ACC112 (cell line): ENCODE results near the gene USP13.
A peak's percentile ranks its signal among the peaks of the same experiment; 100 is the strongest.

Experiments used
- H2AFZ ChIP-seq: fragments of 200-600 bp; sonication (generic); one replicate; pipeline ENCODE4 v1.6.0; 2017; ENCODE audit warnings: antibody characterized with exemption, low read length; ENCODE audit not compliant: unreplicated experiment
- H3K27ac ChIP-seq: fragments of 200-600 bp; sonication (generic); 2 replicates; pipeline ENCODE4 v1.5.1; 2014; ENCODE audit warnings: low read depth, mild to moderate bottlenecking, antibody characterized with exemption, low read length, moderate library complexity
- H3K27me3 ChIP-seq: fragments of 200-600 bp; sonication (generic); 2 replicates; pipeline ENCODE4 v1.6.1; 2014; ENCODE audit warnings: mild to moderate bottlenecking, antibody characterized with exemption, low read length, moderate library complexity, mixed read lengths; ENCODE audit not compliant: insufficient read depth
- H3K36me3 ChIP-seq: fragments of 200-600 bp; sonication (generic); 2 replicates; pipeline ENCODE4 v1.6.1; 2016; ENCODE audit warnings: mild to moderate bottlenecking, antibody characterized with exemption, low read length, moderate library complexity, mixed read lengths; ENCODE audit not compliant: insufficient read depth
- H3K4me1 ChIP-seq: fragments of 200-600 bp; sonication (generic); one replicate; pipeline ENCODE4 v1.6.1; 2016; ENCODE audit warnings: low read length, mixed read lengths; ENCODE audit not compliant: insufficient read depth, unreplicated experiment, control insufficient read depth
- H3K4me3 ChIP-seq: fragments of 200-600 bp; sonication (generic); 2 replicates; pipeline ENCODE4 v1.5.1; 2014; ENCODE audit warnings: mild to moderate bottlenecking, low read depth, low read length
- H3K79me2 ChIP-seq: fragments of 200-600 bp; sonication (generic); one replicate; pipeline ENCODE4 v1.6.0; 2016; ENCODE audit warnings: low read length; ENCODE audit not compliant: control insufficient read depth, unreplicated experiment, insufficient read depth

The USP13 gene

DNA sequence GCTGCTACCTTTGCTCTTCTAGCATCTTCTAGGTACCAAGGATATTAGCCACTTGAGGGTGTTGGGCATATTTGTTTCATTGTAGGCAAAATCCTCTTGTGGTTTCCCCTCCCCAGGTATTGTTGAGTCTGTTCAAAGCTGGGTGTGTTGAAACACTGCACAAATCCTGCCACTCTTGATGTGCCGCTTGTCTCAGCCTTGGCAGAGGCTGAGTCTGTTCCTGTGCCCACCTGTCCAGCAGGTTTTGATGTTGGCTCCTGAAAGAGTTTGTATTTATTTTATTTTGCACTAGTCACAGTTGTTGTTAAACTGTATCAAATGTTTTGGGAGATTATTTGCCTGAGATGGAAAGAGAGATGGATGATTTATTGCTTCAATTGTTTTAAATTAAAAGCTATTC is 136.2 kb downstream of the USP13 start:
- H3K27me3 ChIP-seq = no peaks in the 10 kb centered on the region
- no peak overlapping the region for H2AFZ ChIP-seq
- no peak overlapping the region for H3K27ac ChIP-seq
- no peaks in the 10 kb centered on the region for H3K4me1 ChIP-seq
- no peak overlapping the region for H3K4me3 ChIP-seq
- H3K36me3 ChIP-seq = peaks cover 3% of the 10 kb centered on the region; the same call in 1 of the 2 replicates
- H3K79me2 ChIP-seq = no peaks in the 10 kb centered on the region

DNA sequence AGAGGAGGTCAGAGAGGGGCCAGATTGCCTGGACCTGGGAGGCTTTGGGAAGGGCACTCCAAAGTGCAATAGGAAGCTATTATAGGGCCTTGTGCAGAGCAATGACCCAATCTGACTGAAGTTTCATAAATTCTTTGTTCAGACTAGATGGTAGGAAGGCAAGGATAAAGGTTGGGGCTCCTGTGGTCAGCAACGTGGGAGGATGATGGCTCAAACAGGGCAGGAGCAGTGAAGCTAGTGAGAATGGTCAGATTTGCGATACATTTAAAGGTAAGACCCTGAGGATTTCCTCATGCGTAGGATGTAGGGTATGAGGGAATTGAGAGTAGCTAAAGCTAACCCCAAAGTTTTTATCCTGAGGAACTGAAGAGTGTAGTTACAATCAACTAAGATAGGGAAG is 139.0 kb downstream of the USP13 start:
- H3K27me3 ChIP-seq = no peaks in the 10 kb centered on the region

DNA sequence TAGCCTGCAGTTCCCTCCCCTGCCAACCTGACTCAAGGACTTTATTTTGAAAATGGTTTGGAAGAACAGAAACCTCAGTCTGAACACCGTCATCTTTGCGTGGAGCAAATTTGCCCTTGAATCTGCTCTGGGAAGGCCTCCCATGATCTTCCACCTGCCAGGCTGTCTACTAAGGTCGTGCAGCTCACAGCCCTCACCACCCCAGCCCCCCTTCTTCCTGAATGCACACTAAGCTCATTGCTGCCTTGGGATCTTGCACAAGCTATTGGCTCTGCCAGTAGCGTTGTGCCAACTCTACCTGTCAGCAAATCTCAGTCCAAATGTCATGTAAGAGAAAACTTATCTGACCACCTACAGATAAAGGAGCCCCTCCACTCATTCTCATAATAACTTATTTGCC is 141.5 kb downstream of the USP13 start:
- Histone ChIP-seq H3K79me2 (no peaks in the 10 kb centered on the region), H3K27ac (no peak overlapping the region), H3K27me3 (no peaks in the 10 kb centered on the region), H2AFZ (no peak overlapping the region), H3K4me3 (no peak overlapping the region), H3K36me3 (no peaks in the 10 kb centered on the region), H3K4me1 (no peaks in the 10 kb centered on the region)

More for the DNA sequence above, 139.0 kb downstream of the USP13 start:
- Histone ChIP-seq H3K36me3 (no peaks in the 10 kb centered on the region), H3K4me3 (no peak overlapping the region), H3K79me2 (no peaks in the 10 kb centered on the region), H3K4me1 (no peaks in the 10 kb centered on the region), H2AFZ (no peak overlapping the region), H3K27ac (no peak overlapping the region)

DNA sequence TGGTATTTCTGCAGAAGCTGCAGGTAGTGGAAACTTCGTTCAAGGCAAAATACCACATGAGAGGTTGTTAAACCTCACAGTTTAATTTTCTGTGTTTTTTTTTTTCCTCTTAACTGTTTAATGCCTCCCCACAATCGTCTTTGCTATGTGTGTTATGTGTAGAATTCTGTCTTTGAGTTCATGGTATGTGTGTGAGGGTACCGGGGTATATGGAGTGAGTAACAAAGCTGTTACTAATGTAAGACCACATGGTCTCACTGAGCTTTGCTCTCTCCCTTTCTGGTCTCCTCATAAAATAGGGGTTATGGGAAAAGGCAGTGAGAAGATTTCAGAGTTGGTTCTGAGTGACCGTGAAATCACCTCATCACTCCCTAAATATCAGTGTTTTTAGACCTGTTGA is 143.6 kb downstream of the USP13 start:
- no peak overlapping the region for H3K27ac ChIP-seq

DNA sequence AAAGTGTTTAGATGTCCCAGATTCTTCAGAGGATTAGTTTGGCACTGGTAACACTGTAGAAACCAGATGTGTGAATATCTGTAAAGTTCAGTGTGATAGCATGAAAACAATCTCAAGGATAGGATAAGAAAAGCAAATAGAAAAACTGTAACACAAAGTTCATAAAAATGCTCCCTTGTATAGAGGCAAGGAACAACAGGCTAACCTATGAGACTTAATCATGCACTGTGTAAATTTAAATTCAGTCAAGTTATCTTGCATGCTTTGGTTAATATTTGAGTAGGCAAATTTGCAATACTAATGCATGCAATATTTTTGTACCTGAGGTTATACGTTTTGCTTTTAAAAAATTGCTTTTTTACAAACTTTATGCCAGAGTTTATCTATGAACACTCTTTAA is 144.4 kb downstream of the USP13 start:
- Histone ChIP-seq H3K27me3 (no peaks in the 10 kb centered on the region), H3K27ac (no peak overlapping the region), H3K36me3 (no peaks in the 10 kb centered on the region), H3K4me1 (peaks cover 13% of the 10 kb centered on the region), H3K4me3 (no peak overlapping the region), H3K79me2 (no peaks in the 10 kb centered on the region), H2AFZ (no peak overlapping the region)

More for the DNA sequence above, 143.6 kb downstream of the USP13 start:
- H3K4me1 ChIP-seq = peaks cover 6% of the 10 kb centered on the region
- H2AFZ ChIP-seq = no peak overlapping the region
- no peaks in the 10 kb centered on the region for H3K79me2 ChIP-seq
- no peak overlapping the region for H3K4me3 ChIP-seq
- no peaks in the 10 kb centered on the region for H3K27me3 ChIP-seq
- no peaks in the 10 kb centered on the region for H3K36me3 ChIP-seq

DNA sequence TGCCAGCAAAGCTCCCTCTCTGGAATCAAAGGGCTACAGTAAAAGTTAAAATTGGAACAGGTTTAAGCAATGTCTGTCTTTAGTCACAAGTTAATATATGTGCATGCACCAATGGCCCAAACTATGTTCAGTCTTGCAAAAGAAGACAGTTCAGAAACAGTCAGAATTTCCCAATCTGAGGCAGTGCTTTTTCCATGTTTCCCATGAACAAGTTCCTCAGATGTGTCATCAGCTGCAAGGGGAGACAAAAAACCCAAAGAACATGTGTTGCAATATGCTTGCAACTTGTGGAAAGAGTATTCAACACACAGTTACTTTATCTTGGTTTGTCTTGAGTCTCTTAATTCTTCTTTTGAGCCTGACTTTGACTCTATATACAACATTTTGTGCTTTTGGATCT is 148.4 kb downstream of the USP13 start:
- H3K27me3 ChIP-seq = no peaks in the 10 kb centered on the region
- no peaks in the 10 kb centered on the region for H3K36me3 ChIP-seq
- H3K27ac ChIP-seq = peak overlapping the region; percentile 62
- H3K79me2 ChIP-seq = no peaks in the 10 kb centered on the region
- H3K4me1 ChIP-seq = peaks cover 13% of the 10 kb centered on the region
- no peak overlapping the region for H3K4me3 ChIP-seq
- no peak overlapping the region for H2AFZ ChIP-seq

DNA sequence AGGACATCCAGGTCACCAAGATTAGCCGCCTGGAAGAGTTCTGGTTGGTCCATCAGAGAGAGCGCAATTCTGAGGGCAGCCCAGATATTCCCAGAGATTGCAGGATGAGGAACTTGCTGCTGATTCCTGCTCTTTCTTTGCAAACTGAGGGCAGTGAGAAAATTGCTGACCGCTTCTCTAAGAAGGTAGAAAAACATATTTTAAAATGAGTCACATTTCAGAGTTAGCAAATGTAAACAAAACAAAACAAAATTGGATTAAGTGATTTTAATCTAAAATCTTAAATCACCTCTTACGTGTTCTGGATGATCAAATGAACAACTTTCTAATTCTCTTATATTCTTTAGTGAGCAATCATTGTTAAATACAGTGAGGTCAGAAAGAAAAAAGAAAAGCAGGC is 149.0 kb downstream of the USP13 start:
- no peak overlapping the region for H3K4me3 ChIP-seq
- H3K27me3 ChIP-seq = no peaks in the 10 kb centered on the region
- peak overlapping the region; percentile 62 for H3K27ac ChIP-seq
- H3K36me3 ChIP-seq = no peaks in the 10 kb centered on the region
- H3K79me2 ChIP-seq = no peaks in the 10 kb centered on the region
- no peak overlapping the region for H2AFZ ChIP-seq
- peaks cover 13% of the 10 kb centered on the region for H3K4me1 ChIP-seq

DNA sequence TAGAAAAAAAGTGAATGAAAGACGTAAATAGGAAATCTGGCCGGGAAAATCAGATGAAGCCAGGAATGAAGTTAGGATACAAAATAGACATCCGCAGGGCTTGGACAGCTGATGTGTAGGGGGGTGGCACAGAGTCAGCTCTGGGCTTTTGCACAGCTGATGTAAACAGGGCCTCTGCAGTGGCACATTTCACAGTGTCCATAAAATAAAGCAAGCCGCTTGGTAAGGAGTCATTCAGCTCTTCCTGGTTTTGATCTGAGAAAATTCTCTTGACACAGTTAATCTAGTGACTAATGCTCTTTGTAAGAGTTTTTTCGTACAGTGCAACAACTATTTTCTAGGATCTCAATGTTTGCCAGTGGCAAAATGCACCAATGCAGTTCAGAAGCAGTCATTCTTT is 153.3 kb downstream of the USP13 start:
- Histone ChIP-seq H3K27me3 (no peaks in the 10 kb centered on the region), H2AFZ (no peak overlapping the region), H3K4me3 (no peak overlapping the region), H3K4me1 (peaks cover 17% of the 10 kb centered on the region), H3K27ac (no peak overlapping the region), H3K36me3 (no peaks in the 10 kb centered on the region), H3K79me2 (no peaks in the 10 kb centered on the region)

DNA sequence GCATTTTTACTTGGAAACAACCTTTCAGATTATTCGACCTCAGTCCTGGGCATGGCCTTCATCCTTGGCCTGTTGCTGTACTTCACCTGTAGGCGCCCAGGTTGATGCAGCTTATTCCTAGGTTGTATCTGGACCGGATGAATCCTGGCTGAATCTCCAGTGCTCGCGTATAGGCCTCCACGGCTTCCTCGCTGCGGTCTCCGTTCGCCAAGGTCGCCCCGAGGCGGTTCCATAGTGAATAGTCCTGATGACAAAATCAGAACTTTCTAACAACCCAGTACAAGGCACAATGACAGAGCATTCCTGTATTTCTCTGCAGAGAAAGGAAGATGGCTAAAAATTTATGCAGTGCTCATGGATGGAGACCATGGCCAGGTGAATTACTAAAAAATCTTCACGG is 154.7 kb downstream of the USP13 start:
- H3K79me2 ChIP-seq = no peaks in the 10 kb centered on the region
- no peak overlapping the region for H3K27ac ChIP-seq
- H3K4me3 ChIP-seq = no peak overlapping the region
- H3K36me3 ChIP-seq = no peaks in the 10 kb centered on the region
- peaks cover 19% of the 10 kb centered on the region for H3K4me1 ChIP-seq
- H2AFZ ChIP-seq = no peak overlapping the region
- H3K27me3 ChIP-seq = no peaks in the 10 kb centered on the region

DNA sequence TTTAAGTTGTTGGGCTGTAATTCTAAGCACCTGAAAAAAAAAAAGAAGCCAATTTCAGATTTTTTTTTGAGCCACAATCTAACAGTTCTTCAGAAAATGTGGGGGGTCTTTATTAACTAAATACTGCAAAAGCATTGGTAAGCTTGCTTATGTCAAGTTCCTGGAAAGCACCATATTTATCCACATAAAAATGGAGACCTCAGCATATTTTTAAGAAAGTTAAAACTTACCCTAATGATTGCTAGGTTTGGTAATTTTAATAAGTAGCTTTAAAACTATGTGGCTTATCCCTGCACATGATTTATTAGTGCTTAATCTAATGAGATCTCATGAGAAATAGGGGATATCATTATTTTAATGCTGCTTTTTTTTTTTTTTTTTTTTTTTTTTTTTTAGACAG is 156.8 kb downstream of the USP13 start:
- Histone ChIP-seq H3K4me3 (no peak overlapping the region), H2AFZ (no peak overlapping the region), H3K27ac (no peak overlapping the region), H3K4me1 (peaks cover 19% of the 10 kb centered on the region), H3K36me3 (no peaks in the 10 kb centered on the region), H3K79me2 (no peaks in the 10 kb centered on the region), H3K27me3 (no peaks in the 10 kb centered on the region)

DNA sequence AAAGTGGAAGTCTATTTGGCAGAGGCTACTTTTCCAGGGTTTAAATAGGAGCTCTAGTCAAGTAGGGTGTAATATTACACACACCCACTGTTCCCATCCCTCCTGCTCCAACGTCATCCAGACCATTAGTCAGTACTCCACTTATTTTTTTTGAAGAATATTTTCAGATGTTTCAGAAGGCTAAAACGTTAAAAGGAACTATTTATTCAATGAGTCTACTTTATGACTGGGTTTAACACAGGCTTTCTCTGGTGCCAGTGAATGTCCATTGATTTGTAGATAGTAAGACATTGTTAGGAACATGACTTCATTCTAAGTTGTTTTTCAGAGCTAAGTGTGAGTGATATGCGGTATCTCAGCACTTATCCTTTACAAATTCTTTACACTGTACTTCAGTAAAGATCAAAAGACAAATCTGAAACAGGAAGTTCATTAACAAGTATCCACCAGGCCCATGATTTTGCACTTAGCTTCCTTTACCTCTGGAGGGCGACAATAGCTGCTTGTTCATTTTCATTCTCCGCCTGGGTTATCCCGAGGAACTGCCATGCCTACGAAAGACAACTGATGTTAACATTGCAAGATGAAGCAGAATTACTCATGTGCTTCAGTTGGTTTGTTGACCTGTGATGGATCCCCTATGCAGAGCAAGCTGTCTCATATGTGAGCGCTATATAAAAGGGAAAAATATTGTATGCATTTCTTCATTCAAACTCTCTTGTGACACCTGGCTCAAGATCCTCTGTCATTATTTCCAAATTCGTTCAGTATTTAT is 158.7 kb downstream of the USP13 start:
- Histone ChIP-seq H3K79me2 (no peaks in the 10 kb centered on the region), H3K36me3 (no peaks in the 10 kb centered on the region), H2AFZ (peak overlapping the region; percentile 96), H3K27me3 (no peaks in the 10 kb centered on the region), H3K4me1 (peaks cover 19% of the 10 kb centered on the region), H3K4me3 (peak overlapping the region; percentile 58), H3K27ac (peak overlapping the region; percentile 97)
